NB4 (cell line): Measurements from ENCODE around the gene SURF6.

ENCODE experiments used
- MYC ChIP-seq: IDR thresholded peaks from 2 replicates; pipeline ENCODE4 v1.6.1; 2011; ENCODE audit warnings: low read depth, low read length
- POLR2A ChIP-seq: IDR thresholded peaks from 2 replicates; pipeline ENCODE4 v1.6.1; 2011; ENCODE audit warnings: mild to moderate bottlenecking; ENCODE audit not compliant: insufficient read length; ENCODE audit errors: extremely low read depth
- TF ChIP-seq, protein P1 (sequence below): IDR thresholded peaks from one replicate; pipeline ENCODE4 v1.5.1; 2012; ENCODE audit warnings: low read depth, low read length

DNA sequence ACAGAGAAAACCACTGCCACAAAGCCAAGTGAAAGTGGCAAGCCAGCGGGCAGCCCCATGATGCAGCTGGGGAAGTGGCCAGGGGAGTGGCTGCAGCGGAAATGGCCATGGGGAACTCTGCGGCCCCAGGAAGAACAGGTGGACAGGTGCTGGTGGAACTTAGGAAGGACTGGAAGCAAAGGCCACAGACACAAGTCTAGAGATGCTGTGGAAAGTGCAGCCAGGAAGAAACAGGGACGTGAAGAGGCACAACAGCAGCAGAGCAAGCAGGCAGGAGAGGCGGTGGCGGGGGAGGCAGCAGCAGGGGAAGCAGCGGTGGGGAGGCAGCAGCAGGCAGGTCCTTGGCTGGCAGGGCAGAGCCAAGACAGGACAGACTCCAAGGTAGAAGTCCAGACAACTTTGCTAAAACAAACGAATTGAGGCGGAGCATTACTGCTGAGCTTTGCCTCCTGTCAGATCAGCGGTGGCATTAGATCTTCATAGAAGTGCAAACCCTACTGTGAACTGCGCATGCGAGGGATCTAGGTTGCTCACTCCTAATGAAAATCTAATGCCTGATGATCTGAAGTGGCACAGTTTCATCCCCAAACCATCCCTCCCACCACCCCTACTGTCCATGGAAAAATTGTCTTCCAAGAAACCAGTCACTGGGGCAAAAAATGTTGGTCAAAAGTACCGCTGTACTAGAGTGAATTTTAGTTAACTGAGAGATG is 11.8 kb downstream of the SURF6 start:
- TF ChIP-seq, protein P1, sequence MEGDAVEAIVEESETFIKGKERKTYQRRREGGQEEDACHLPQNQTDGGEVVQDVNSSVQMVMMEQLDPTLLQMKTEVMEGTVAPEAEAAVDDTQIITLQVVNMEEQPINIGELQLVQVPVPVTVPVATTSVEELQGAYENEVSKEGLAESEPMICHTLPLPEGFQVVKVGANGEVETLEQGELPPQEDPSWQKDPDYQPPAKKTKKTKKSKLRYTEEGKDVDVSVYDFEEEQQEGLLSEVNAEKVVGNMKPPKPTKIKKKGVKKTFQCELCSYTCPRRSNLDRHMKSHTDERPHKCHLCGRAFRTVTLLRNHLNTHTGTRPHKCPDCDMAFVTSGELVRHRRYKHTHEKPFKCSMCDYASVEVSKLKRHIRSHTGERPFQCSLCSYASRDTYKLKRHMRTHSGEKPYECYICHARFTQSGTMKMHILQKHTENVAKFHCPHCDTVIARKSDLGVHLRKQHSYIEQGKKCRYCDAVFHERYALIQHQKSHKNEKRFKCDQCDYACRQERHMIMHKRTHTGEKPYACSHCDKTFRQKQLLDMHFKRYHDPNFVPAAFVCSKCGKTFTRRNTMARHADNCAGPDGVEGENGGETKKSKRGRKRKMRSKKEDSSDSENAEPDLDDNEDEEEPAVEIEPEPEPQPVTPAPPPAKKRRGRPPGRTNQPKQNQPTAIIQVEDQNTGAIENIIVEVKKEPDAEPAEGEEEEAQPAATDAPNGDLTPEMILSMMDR: no peak
- TF ChIP-seq POLR2A (no peak), MYC (no peak)
